Measurements from ENCODE around the gene ADK. TPM values are rescaled to one million over a fixed set of nuclear protein-coding genes. Genes with fewer than 3 reads are reported as not detected.

Gene ADK
- total RNA-seq, 1 donor from 2014 or later = 31.9 TPM

GRCh38 chr10:74117738-74118137 lies 33.3 kb upstream of the ADK start:
- no peaks in the 10 kb centered on the region for H3K9me3 Mint-ChIP-seq (ENCODE audit: low read depth)
- no peaks in the 10 kb centered on the region for H3K27me3 Mint-ChIP-seq (ENCODE audit: low read depth)
- H3K4me3 Mint-ChIP-seq (ENCODE audit: unreplicated experiment) = no peak overlapping the region
- peak overlapping the region; percentile 76 for H3K27ac Mint-ChIP-seq (ENCODE audit: unreplicated experiment)
- DNase-seq (ENCODE audit: low spot score) = no peak
- peaks cover 63% of the 10 kb centered on the region for H3K36me3 Mint-ChIP-seq (ENCODE audit: low read depth)
- no peak for TF ChIP-seq CTCF (IDR thresholded peaks at IDR 0.05)
- peaks cover 53% of the 10 kb centered on the region for H3K4me1 Mint-ChIP-seq (ENCODE audit: low read depth)

GRCh38 chr10:74118804-74119203 lies 32.2 kb upstream of the ADK start:
- peak overlapping the region; percentile 76 for H3K27ac Mint-ChIP-seq (ENCODE audit: unreplicated experiment)
- peaks cover 62% of the 10 kb centered on the region for H3K36me3 Mint-ChIP-seq (ENCODE audit: low read depth)
- H3K4me1 Mint-ChIP-seq (ENCODE audit: low read depth) = peaks cover 45% of the 10 kb centered on the region
- DNase-seq (ENCODE audit: low spot score) = no peak
- H3K9me3 Mint-ChIP-seq (ENCODE audit: low read depth) = no peaks in the 10 kb centered on the region
- H3K4me3 Mint-ChIP-seq (ENCODE audit: unreplicated experiment) = no peak overlapping the region
- TF ChIP-seq CTCF (IDR thresholded peaks at IDR 0.05) = no peak
- no peaks in the 10 kb centered on the region for H3K27me3 Mint-ChIP-seq (ENCODE audit: low read depth)

- Mint-ChIP-seq H3K9me3 (ENCODE audit: low read depth) (no peaks in the 10 kb centered on the region), H3K4me3 (ENCODE audit: unreplicated experiment) (no peak overlapping the region), H3K27ac (ENCODE audit: unreplicated experiment) (no peak overlapping the region), H3K4me1 (ENCODE audit: low read depth) (peaks cover 41% of the 10 kb centered on the region), H3K27me3 (ENCODE audit: low read depth) (no peaks in the 10 kb centered on the region), H3K36me3 (ENCODE audit: low read depth) (peaks cover 50% of the 10 kb centered on the region)
- TF ChIP-seq CTCF (IDR thresholded peaks at IDR 0.05) = no peak
- DNase-seq (ENCODE audit: low spot score) = no peak
These were observed 30.1 kb upstream of the ADK start for GRCh38 chr10:74120911-74121310.

GRCh38 chr10:74121368-74121767 lies 29.7 kb upstream of the ADK start:
- H3K36me3 Mint-ChIP-seq (ENCODE audit: low read depth) = peaks cover 45% of the 10 kb centered on the region
- H3K27ac Mint-ChIP-seq (ENCODE audit: unreplicated experiment) = peak overlapping the region; percentile 41
- H3K27me3 Mint-ChIP-seq (ENCODE audit: low read depth) = no peaks in the 10 kb centered on the region
- H3K9me3 Mint-ChIP-seq (ENCODE audit: low read depth) = no peaks in the 10 kb centered on the region
- H3K4me1 Mint-ChIP-seq (ENCODE audit: low read depth) = peaks cover 41% of the 10 kb centered on the region
- no peak overlapping the region for H3K4me3 Mint-ChIP-seq (ENCODE audit: unreplicated experiment)
- DNase-seq (ENCODE audit: low spot score) = no peak
- TF ChIP-seq CTCF (IDR thresholded peaks at IDR 0.05) = no peak

- Mint-ChIP-seq H3K9me3 (ENCODE audit: low read depth) (no peaks in the 10 kb centered on the region), H3K27me3 (ENCODE audit: low read depth) (no peaks in the 10 kb centered on the region), H3K4me1 (ENCODE audit: low read depth) (peaks cover 41% of the 10 kb centered on the region), H3K36me3 (ENCODE audit: low read depth) (peaks cover 41% of the 10 kb centered on the region), H3K4me3 (ENCODE audit: unreplicated experiment) (no peak overlapping the region), H3K27ac (ENCODE audit: unreplicated experiment) (peak overlapping the region; percentile 23)
- no peak for TF ChIP-seq CTCF (IDR thresholded peaks at IDR 0.05)
- DNase-seq (ENCODE audit: low spot score) = no peak
These were observed 29.0 kb upstream of the ADK start for GRCh38 chr10:74122060-74122459.

Data from chondrocyte (in vitro differentiated cells).